ENCODE results near the gene ZNF76. TPM values are rescaled to one million over a fixed set of nuclear protein-coding genes. Genes with fewer than 3 reads are reported as not detected.

The ZNF76 gene
- total and polyA plus RNA-seq, 9 of the 15 experiments (the other 6 are each of a cell fraction or from before 2014, with no cell fraction given): 1.2 to 17.8 (median 10.7) TPM

DNA sequence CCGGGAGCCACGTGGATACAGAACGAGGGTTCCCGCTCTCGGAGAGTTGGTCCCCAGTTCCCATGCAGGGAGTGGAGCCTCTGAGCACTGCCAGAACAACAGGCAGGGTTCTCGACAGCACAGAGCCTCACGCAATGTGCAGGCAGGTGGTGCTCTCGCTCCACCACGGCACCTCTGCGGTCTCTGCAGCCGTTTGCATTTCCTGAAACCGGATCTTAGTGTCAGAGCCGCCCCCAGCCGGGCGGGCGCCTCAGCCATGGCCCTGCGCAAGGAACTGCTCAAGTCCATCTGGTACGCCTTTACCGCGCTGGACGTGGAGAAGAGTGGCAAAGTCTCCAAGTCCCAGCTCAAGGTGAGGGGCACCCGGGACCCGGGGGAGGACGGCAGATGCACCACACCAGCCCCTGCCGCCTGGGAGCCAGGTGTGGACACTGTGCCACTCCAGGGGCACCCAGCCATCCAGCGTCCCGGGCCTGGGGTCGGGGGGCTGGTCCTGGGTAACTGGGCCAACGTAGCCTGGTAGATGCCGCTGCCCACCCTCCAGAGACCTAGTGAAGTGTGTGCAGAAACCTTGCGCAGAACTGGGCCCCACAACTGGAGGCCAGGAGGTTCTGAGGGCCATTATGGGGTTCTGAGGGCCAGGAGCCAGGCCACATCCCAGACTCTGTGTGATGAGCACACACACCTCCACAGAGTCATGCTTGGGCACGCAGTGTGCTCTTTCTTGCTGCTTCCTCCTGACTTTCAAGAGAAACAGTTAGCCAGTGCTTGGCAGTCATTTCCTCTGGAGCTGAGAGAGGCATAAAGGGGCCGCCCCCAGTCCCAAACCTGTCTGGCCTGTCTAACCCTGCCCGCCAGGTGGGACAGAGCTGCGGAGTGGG, 38.3 kb downstream of the ZNF76 start, which contains the start of gene DEF6 (continued):
- no peak for TF ChIP-seq ZNF551 (CRISPR knock-in tag; IDR thresholded peaks at IDR 0.05)
- TF ChIP-seq, protein P1, sequence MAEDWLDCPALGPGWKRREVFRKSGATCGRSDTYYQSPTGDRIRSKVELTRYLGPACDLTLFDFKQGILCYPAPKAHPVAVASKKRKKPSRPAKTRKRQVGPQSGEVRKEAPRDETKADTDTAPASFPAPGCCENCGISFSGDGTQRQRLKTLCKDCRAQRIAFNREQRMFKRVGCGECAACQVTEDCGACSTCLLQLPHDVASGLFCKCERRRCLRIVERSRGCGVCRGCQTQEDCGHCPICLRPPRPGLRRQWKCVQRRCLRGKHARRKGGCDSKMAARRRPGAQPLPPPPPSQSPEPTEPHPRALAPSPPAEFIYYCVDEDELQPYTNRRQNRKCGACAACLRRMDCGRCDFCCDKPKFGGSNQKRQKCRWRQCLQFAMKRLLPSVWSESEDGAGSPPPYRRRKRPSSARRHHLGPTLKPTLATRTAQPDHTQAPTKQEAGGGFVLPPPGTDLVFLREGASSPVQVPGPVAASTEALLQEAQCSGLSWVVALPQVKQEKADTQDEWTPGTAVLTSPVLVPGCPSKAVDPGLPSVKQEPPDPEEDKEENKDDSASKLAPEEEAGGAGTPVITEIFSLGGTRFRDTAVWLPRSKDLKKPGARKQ (CRISPR knock-in tag; IDR thresholded peaks at IDR 0.05): no peak
- TF ChIP-seq, protein P2, sequence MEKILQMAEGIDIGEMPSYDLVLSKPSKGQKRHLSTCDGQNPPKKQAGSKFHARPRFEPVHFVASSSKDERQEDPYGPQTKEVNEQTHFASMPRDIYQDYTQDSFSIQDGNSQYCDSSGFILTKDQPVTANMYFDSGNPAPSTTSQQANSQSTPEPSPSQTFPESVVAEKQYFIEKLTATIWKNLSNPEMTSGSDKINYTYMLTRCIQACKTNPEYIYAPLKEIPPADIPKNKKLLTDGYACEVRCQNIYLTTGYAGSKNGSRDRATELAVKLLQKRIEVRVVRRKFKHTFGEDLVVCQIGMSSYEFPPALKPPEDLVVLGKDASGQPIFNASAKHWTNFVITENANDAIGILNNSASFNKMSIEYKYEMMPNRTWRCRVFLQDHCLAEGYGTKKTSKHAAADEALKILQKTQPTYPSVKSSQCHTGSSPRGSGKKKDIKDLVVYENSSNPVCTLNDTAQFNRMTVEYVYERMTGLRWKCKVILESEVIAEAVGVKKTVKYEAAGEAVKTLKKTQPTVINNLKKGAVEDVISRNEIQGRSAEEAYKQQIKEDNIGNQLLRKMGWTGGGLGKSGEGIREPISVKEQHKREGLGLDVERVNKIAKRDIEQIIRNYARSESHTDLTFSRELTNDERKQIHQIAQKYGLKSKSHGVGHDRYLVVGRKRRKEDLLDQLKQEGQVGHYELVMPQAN (IDR thresholded peaks at IDR 0.05; ENCODE audit: borderline replicate concordance): no peak; the same call in 1 of the 2 replicates
- TF ChIP-seq, protein P3, sequence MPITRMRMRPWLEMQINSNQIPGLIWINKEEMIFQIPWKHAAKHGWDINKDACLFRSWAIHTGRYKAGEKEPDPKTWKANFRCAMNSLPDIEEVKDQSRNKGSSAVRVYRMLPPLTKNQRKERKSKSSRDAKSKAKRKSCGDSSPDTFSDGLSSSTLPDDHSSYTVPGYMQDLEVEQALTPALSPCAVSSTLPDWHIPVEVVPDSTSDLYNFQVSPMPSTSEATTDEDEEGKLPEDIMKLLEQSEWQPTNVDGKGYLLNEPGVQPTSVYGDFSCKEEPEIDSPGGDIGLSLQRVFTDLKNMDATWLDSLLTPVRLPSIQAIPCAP (CRISPR knock-in tag; IDR thresholded peaks at IDR 0.05; ENCODE audit: borderline replicate concordance): no peak
- TF ChIP-seq ZNF212 (CRISPR knock-in tag; IDR thresholded peaks at IDR 0.05): no peak
- TF ChIP-seq TAF7 (tag; IDR thresholded peaks at IDR 0.05): 0 out of 2 replicates have a peak, but pooled peaks have one; percentile 13
- no peak for TF ChIP-seq PTBP1 (IDR thresholded peaks at IDR 0.05; ENCODE audit: low read depth, low read length)
- TF ChIP-seq SRSF1 (IDR thresholded peaks at IDR 0.05; ENCODE audit: low read depth, low read length): 0 out of 2 replicates have a peak, but pooled peaks have one; percentile 48
- no peak for TF ChIP-seq HSF4 (CRISPR knock-in tag; IDR thresholded peaks at IDR 0.05; ENCODE audit: borderline replicate concordance)
- no peak for TF ChIP-seq HMG20A (CRISPR knock-in tag; conservative IDR thresholded peaks at IDR 0.05)
- no peak for TF ChIP-seq PTTG1 (tag; IDR thresholded peaks at IDR 0.05; ENCODE audit: low read depth)
- 0 out of 2 replicates have a peak, but pooled peaks have one; percentile 29 for TF ChIP-seq ZNF311 (CRISPR knock-in tag; IDR thresholded peaks at IDR 0.05)
- TF ChIP-seq MTA3 (IDR thresholded peaks at IDR 0.05; ENCODE audit: borderline replicate concordance): no peak; the same call in 1 of the 2 replicates
- TF ChIP-seq, protein P4, sequence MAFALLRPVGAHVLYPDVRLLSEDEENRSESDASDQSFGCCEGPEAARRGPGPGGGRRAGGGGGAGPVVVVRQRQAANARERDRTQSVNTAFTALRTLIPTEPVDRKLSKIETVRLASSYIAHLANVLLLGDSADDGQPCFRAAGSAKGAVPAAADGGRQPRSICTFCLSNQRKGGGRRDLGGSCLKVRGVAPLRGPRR (CRISPR knock-in tag; IDR thresholded peaks at IDR 0.05): no peak
- peak; percentile 76 for TF ChIP-seq NR2C2 (CRISPR knock-in tag; IDR thresholded peaks at IDR 0.05)
- no peak for TF ChIP-seq NR2C2 (tag; IDR thresholded peaks at IDR 0.05)
- TF ChIP-seq, protein P5, sequence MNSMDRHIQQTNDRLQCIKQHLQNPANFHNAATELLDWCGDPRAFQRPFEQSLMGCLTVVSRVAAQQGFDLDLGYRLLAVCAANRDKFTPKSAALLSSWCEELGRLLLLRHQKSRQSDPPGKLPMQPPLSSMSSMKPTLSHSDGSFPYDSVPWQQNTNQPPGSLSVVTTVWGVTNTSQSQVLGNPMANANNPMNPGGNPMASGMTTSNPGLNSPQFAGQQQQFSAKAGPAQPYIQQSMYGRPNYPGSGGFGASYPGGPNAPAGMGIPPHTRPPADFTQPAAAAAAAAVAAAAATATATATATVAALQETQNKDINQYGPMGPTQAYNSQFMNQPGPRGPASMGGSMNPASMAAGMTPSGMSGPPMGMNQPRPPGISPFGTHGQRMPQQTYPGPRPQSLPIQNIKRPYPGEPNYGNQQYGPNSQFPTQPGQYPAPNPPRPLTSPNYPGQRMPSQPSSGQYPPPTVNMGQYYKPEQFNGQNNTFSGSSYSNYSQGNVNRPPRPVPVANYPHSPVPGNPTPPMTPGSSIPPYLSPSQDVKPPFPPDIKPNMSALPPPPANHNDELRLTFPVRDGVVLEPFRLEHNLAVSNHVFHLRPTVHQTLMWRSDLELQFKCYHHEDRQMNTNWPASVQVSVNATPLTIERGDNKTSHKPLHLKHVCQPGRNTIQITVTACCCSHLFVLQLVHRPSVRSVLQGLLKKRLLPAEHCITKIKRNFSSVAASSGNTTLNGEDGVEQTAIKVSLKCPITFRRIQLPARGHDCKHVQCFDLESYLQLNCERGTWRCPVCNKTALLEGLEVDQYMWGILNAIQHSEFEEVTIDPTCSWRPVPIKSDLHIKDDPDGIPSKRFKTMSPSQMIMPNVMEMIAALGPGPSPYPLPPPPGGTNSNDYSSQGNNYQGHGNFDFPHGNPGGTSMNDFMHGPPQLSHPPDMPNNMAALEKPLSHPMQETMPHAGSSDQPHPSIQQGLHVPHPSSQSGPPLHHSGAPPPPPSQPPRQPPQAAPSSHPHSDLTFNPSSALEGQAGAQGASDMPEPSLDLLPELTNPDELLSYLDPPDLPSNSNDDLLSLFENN (IDR thresholded peaks at IDR 0.05; ENCODE audit: low read depth in 2 of 2, low read length in 2 of 2): peak in 1 of 2 experiments; percentile 76; a peak in 2 of 4 replicates

Measured in K562 (cell line).